SH-SY5Y (cell line): Measurements from ENCODE around the gene MTUS2.

Experiments used
- GATA2 ChIP-seq: IDR thresholded peaks from 2 replicates; pipeline ENCODE4 v1.6.1; 2011; ENCODE audit warnings: mild to moderate bottlenecking, low read depth, low read length
- GATA3 ChIP-seq: IDR thresholded peaks from 2 replicates; pipeline ENCODE4 v1.6.1; 2011; ENCODE audit warnings: low read depth, mild to moderate bottlenecking, low read length, moderate library complexity

The MTUS2 gene

DNA sequence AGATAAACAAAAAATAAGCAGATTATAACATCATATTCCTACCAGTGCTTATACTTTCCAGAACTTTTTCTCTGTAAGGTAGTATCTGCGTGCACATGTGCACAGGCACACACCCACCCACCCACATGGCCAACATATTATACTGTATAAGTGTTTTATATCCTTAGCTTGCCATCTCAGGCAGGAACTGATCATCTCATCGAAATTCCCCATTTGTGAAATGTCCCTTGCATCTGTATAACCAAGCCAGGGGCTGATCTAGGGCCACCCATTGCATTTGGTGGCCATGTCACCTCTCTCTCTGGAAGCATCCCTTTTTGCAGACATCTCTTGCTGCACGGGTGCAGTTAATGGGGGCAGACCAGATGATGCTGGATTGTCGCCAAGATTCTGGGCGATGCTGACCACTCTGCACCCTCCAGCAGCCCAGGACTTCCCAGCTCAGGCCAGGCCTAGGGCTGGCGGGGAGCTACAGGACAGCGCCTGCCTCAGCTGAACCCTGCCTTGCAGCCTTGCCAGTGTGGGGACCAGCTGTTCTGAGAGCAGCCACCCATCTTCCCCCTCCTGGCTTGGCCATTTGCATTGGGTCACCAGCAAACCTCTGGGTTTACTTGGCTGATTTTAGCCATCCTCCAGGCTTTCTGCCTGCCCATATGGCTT, 679.5 kb downstream of the MTUS2 start:
- TF ChIP-seq GATA2 (no peak), GATA3 (no peak)

DNA sequence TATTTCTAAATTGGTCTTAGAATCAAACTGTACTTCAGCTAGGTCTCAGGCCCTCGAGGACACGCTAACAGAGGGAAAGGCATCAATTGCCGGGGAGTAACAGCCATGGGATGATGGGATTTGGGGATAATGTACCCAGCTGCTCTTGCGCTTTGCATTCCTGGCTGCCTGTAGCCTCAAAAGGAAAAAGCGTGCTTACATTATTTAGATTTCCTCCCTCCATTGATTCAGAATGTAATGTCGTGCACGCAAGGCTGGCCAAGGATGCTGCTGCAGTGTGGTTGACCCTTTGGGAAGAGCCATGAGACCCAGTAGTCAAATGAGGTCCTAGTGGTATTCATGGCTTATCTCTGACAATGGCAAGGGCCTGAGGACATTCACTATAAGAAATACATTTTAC, 680.2 kb downstream of the MTUS2 start:
- TF ChIP-seq GATA2 (no peak), GATA3 (no peak)

- no peak for TF ChIP-seq GATA3
- TF ChIP-seq GATA2, result no peak
Measured at GRCh38 chr13:29501674-29502073, 681.5 kb downstream of the MTUS2 start.

DNA sequence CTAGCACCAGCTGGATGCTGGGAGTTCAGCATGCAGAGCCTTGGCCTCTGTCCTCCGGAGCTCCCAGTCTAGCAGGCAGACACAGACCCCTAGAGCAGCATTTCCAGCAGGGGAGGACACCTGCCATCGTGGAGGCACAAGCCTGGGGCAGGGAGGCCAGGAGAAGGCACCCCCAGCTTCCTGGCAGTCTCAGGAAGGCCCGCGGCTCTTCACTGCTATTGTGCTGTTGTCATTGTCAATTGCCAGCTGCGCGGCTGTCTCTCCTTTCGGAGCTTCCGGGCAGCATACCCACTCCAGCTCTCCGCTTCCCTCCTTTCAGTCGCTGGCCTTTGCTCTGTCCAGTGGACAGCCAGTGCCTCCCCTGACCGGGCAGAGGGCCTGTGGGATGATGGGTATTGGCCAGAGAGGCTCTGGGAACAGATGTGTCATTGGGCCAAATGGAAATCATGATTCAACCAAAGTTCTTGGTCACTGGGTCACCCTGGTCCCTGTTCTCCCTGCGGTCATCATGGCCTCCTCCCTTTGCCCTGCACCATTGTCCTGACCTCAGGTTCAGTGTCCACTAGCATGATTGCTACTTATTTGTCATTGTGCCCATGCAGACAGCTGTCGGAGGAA, 682.4 kb downstream of the MTUS2 start:
- TF ChIP-seq GATA3, result no peak
- no peak for TF ChIP-seq GATA2

GRCh38 chr13:29503041-29503837, 683.1 kb downstream of the MTUS2 start:
- TF ChIP-seq GATA3 (no peak), GATA2 (no peak)

DNA sequence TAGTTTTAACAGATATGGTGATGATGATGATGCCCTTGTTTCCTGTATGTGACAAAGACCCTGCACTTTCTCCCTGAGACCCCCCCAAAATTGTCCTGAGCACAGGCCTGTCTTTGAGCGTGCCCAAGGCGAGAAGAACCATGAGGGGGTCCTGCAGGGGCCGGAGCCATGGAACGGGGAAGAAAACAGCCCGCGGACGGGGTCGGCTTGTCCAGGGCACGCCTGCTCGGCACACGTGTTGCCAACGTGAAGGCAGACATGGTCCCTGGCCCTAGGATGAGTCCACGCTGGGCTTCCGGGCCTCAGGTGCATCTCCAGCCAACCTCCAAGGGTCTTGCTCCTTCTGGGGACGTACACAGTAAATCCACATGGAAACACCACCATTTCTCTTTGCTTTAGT, 684.6 kb downstream of the MTUS2 start:
- TF ChIP-seq GATA2 (no peak), GATA3 (no peak)

GRCh38 chr13:29505511-29505910, 685.4 kb downstream of the MTUS2 start:
- TF ChIP-seq GATA3 (no peak), GATA2 (no peak)

DNA sequence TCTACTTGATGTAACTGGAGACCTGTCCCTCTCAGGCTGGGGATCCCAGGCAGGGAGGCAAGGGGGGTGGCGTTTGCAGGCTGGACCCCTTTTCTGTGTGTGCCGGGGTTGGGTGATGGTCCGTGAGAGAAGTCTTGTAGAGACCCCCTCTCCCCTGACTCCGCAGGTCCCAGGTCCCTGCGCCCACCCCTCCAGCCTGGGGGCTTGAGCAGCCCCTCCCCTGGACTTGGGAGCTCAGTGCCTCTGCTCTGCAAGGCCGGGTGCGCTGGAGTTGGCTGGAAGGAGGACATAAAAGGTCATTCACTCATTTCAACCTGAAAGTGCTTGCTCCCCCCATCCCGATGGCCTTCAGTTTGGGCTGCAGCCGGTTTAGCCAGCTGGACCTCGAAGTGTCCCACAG, 685.8 kb downstream of the MTUS2 start:
- TF ChIP-seq GATA3 (no peak), GATA2 (no peak)

DNA sequence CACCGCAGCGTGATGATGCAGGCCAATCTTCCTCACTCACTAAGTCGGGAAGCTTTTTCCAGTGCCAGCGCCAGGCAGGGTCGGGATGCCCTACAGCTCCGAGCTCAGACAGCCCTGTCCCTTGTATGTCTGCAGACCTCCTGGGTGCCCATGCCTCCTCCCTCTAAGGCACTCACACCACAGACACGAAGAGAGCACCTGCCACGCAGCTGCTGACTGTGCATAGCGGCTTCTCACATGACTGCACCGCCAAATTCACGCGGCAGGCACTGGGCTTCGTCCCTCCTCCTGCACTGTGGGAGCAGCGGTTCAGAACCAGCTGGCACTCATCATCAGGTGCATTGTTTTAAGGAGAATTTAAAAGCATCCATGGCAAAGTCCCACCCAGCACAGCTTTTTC, 687.2 kb downstream of the MTUS2 start:
- no peak for TF ChIP-seq GATA3

DNA sequence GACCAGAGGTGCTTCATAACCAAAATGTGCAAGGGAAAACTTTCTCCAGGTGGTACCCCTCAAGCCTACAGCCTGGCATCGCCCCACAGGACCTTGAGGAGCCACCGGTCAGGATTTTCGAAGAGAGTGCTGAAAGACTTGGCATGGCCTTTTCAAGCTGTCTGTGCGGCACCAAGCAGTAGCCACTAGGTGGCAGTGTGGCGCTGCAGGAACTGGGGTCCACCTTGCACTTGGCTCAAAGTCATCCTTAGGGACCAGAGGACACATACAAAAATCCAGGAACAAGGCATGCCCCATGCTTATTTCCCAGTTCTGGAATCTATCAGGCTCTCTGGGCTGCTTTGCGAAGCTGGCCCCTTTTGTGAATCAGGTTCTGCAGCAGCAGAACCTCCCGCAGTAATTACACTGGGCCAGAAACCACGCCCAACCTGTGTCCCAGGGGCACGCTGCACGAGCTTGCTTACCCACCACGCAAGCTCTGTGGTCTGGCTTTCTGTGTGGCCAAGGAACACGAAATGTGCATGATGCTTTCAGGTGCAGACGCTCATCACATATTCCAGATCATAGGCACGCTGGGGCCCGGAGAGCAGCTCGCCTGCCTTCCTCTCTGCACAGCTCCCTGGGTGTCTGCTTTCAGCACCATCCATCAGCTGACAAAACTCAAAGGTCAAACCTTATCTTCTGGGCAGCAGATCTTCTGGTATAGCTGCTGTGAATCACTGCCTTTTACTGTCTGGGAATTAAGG, 688.2 kb downstream of the MTUS2 start:
- TF ChIP-seq GATA2, result peak; percentile 30; the same call in 1 of the 2 replicates
- no peak for TF ChIP-seq GATA3

DNA sequence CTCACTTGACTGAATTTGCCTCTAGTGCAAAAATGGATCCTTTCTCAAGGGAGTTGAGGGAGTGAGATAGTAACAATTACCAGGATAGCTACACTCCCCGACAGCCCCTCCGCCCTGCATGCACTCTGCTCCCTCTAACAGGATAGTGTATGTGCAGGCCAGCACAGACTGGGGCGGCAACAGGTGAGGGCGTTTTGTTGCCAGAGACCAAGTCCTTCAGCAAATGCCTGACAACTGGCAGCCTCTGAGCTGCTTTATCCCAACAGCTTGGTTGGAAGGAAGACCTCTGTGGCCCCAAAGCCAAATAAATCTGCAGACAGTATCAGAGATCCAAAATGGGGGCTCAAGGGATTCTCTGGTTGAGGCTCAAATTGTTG, 688.7 kb downstream of the MTUS2 start:
- TF ChIP-seq GATA3, result no peak
- no peak for TF ChIP-seq GATA2

DNA sequence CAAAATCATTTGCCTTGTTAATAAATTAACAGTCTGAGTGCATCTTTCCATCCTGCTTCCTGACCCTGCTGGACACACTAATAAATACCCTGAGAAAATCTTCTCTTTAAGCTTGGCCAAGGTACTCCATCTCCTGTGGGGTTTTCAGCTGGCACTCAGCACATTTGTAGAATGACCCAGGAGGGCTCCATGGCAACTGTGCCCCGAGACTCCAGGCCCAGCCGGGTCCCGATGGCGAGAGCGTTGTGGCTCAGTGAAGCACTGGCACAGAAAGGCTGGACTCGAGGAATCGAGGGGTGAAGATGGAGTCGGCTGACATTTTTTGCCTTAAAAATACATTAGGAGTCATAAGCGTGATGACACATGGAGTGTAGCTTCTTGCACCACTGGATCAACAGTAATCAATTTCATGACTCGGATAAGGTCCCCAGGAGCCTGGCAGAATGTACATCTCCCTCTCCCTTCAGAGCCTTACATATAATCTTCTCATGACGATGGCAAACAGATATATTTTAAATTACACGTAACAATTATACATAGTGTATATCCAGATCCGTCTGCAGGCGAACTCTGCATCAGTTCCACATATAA, 690.0 kb downstream of the MTUS2 start:
- TF ChIP-seq GATA2, result no peak

GRCh38 chr13:29510651-29511084, 690.5 kb downstream of the MTUS2 start:
- TF ChIP-seq GATA3 (no peak), GATA2 (no peak)

- TF ChIP-seq GATA3, result no peak
- TF ChIP-seq GATA2, result no peak
Measured at GRCh38 chr13:29511106-29511796, 691.1 kb downstream of the MTUS2 start.

GRCh38 chr13:29511980-29512379, 691.8 kb downstream of the MTUS2 start:
- TF ChIP-seq GATA3, result no peak
- TF ChIP-seq GATA2, result no peak
